HepG2 (cell line): ENCODE results near the gene TMEM250. TPM values are rescaled to one million over a fixed set of nuclear protein-coding genes. Genes with fewer than 3 reads are reported as not detected.

Source experiments
- ARNT2 ChIP-seq: sonication (generic); formaldehyde crosslinking; IDR thresholded peaks from 2 replicates; pipeline ENCODE4 v1.8.0; 2022; ENCODE audit warnings: mild to moderate bottlenecking, low read depth, missing genetic modification reagents, moderate library complexity
- CBX5 ChIP-seq: sonication (generic); formaldehyde crosslinking; IDR thresholded peaks from 2 replicates; pipeline ENCODE4 v1.4.0; 2020; ENCODE audit warnings: missing genetic modification reagents, borderline replicate concordance
- EHMT2 ChIP-seq: fragments of 200-600 bp; sonication (generic); IDR thresholded peaks from 2 replicates; pipeline ENCODE4 v1.7.0; 2017; ENCODE audit warnings: antibody characterized with exemption, low read depth, low read length, borderline replicate concordance
- ETV5 ChIP-seq: IDR thresholded peaks from 2 replicates; pipeline ENCODE4 v1.6.1; 2018; ENCODE audit warnings: missing biosample characterization, missing genetic modification reagents, inconsistent platforms, borderline replicate concordance
- IRX3 ChIP-seq: sonication (generic); formaldehyde crosslinking; IDR thresholded peaks from 2 replicates; pipeline ENCODE4 v1.8.1; 2023; ENCODE audit warnings: mild to moderate bottlenecking, low read depth, missing genetic modification reagents, borderline replicate concordance
- KDM1A ChIP-seq: IDR thresholded peaks from 2 replicates; pipeline ENCODE4 v1.6.1; 2016; ENCODE audit warnings: missing compliant biosample characterization
- MED8 ChIP-seq: sonication (generic); formaldehyde crosslinking; IDR thresholded peaks from 2 replicates; pipeline ENCODE4 v1.8.1; 2023; ENCODE audit warnings: mild to moderate bottlenecking, missing genetic modification reagents; ENCODE audit not compliant: insufficient replicate concordance
- NFKB2 ChIP-seq: sonication (generic); formaldehyde crosslinking; IDR thresholded peaks from 2 replicates; pipeline ENCODE4 v1.4.0; 2020; ENCODE audit warnings: missing genetic modification reagents, borderline replicate concordance
- PAWR ChIP-seq: sonication (generic); formaldehyde crosslinking; IDR thresholded peaks from 2 replicates; pipeline ENCODE4 v1.4.0; 2020; ENCODE audit warnings: missing genetic modification reagents, mild to moderate bottlenecking, borderline replicate concordance
- PPARG ChIP-seq: conservative IDR thresholded peaks from 2 replicates; pipeline ENCODE4 v1.6.1; 2016; ENCODE audit warnings: missing biosample characterization, missing genetic modification reagents
- SP1 ChIP-seq, 2 experiments: fragments of 450-650 bp in 1 of 2; sonication (generic) in 1 of 2; formaldehyde crosslinking in 1 of 2; IDR thresholded peaks; 2 replicates each; pipeline versions ENCODE4 v1.4.0 to v1.6.1; 2016 to 2020; ENCODE audit warnings: missing genetic modification reagents in 1 of 2
- ZBTB7B ChIP-seq: sonication (generic); formaldehyde crosslinking; IDR thresholded peaks from 2 replicates; pipeline ENCODE4 v1.4.0; 2020; ENCODE audit warnings: missing genetic modification reagents
- ZNF383 ChIP-seq: sonication (generic); formaldehyde crosslinking; IDR thresholded peaks from 2 replicates; pipeline ENCODE4 v1.4.0; 2020; ENCODE audit warnings: missing genetic modification reagents, mild to moderate bottlenecking, borderline replicate concordance
- ZNF549 ChIP-seq: sonication (generic); formaldehyde crosslinking; IDR thresholded peaks from 2 replicates; pipeline ENCODE4 v1.5.0; 2020; ENCODE audit warnings: missing genetic modification reagents
- ZNF619 ChIP-seq: sonication (generic); formaldehyde crosslinking; IDR thresholded peaks from 2 replicates; pipeline ENCODE4 v1.4.0; 2020; ENCODE audit warnings: mild to moderate bottlenecking, missing genetic modification reagents
- polyA plus RNA-seq, 8 experiments: library from polyadenylated mRNA; depleted of rRNA in 3 of 8; stranded (reverse) in 7 of 8; unstranded in 1 of 8; fragments of >200 nt; fragmentation: Illumina TruSeq in 4 of 8; extraction: Trizol in 4 of 8; gene quantifications; 2 replicates each; pipeline versions ENCODE4 v1.2.1 to v1.2.3, GENCODE V29; 2011 to 2016; ENCODE audit warnings: low read depth in 4 of 8, missing spikeins in 1 of 8, mixed read lengths in 1 of 8; ENCODE audit not compliant: insufficient read depth in 1 of 8
- total RNA-seq, 5 experiments: library from RNA; depleted of rRNA; stranded (reverse); fragments of >200 nt; fragmentation: Illumina TruSeq; extraction: Trizol; gene quantifications; 2 replicates each; pipeline ENCODE4 v1.2.3, GENCODE V29; 2016; ENCODE audit warnings: low read depth in 1 of 5
- TF ChIP-seq, protein P1 (sequence below): sonication (generic); formaldehyde crosslinking; IDR thresholded peaks from 2 replicates; pipeline ENCODE4 v1.4.0; 2020; ENCODE audit warnings: missing genetic modification reagents
- TF ChIP-seq, protein P2 (sequence below): IDR thresholded peaks from 2 replicates; pipeline ENCODE4 v1.6.1; 2012; ENCODE audit warnings: low read length, improper control_type of control experiment
- TF ChIP-seq, protein P3 (sequence below): sonication (generic); formaldehyde crosslinking; IDR thresholded peaks from 2 replicates; pipeline ENCODE4 v1.8.1; 2022; ENCODE audit warnings: mild to moderate bottlenecking, missing genetic modification reagents
- TF ChIP-seq, protein P4 (sequence below): sonication (generic); formaldehyde crosslinking; IDR thresholded peaks from 2 replicates; pipeline ENCODE4 v1.5.1; 2020; ENCODE audit warnings: missing genetic modification reagents, mild to moderate bottlenecking, borderline replicate concordance

The TMEM250 gene
- total and polyA plus RNA-seq, 2 of the 13 experiments (the other 11 are each of a cell fraction or from before 2014, with no cell fraction given), result 5.5 to 13.9 TPM

DNA sequence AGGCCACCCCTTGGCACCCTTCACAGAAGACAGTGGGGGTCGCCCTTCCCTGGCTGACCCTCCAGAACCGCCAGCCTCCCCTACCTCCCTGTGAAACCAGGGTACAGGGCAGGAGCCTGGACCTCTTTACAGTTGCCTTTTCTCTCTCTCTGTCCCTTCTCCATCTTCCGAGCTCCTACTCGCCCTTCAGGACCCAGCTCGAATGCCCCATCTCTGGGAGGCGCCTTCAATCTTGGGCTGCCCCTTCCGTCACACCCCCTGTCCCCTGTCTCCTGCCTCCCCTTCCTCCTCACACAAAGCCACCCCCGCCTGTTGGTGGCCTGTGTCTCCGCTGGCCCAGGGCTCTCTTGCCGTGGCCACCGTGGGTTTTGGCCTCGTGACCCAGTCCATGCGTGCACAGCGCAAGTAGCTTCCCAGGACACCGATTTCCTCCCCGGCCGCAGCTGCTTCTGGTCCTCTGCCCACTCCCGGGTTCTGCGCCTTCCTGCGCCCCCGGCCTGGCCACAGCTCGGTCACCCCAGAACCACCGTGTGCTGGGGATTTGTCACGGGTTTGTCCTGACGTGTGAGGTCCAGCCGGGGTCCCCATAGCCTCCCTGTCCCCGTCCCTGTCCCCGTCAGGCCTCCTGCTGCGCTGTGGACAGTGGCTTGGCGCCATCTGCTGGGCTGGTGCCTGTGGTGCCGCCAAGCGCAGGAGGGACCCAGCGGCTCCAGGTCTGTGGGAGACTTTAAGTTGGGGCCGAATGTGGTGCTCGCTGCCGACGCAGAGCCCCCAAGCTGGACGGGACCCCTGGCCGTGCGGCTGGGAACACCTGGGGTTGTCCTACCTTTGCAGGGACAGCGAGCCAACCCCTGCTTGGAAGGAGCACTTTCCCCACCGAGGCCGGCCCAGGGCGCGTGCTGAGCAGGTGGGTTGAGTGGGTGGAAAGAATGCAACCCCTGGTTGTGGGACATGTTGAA is 4.0 kb upstream of the TMEM250 start (continued):
- no peak for TF ChIP-seq ZNF383 (CRISPR knock-in tag)
- TF ChIP-seq, protein P1, sequence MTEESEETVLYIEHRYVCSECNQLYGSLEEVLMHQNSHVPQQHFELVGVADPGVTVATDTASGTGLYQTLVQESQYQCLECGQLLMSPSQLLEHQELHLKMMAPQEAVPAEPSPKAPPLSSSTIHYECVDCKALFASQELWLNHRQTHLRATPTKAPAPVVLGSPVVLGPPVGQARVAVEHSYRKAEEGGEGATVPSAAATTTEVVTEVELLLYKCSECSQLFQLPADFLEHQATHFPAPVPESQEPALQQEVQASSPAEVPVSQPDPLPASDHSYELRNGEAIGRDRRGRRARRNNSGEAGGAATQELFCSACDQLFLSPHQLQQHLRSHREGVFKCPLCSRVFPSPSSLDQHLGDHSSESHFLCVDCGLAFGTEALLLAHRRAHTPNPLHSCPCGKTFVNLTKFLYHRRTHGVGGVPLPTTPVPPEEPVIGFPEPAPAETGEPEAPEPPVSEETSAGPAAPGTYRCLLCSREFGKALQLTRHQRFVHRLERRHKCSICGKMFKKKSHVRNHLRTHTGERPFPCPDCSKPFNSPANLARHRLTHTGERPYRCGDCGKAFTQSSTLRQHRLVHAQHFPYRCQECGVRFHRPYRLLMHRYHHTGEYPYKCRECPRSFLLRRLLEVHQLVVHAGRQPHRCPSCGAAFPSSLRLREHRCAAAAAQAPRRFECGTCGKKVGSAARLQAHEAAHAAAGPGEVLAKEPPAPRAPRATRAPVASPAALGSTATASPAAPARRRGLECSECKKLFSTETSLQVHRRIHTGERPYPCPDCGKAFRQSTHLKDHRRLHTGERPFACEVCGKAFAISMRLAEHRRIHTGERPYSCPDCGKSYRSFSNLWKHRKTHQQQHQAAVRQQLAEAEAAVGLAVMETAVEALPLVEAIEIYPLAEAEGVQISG, result peak; percentile 67
- 0 out of 2 replicates have a peak, but pooled peaks have one; percentile 14 for TF ChIP-seq PPARG (CRISPR knock-in tag)
- TF ChIP-seq CBX5 (CRISPR knock-in tag), result 0 out of 2 replicates have a peak, but pooled peaks have one; percentile 33
- 0 out of 2 replicates have a peak, but pooled peaks have one; percentile 36 for TF ChIP-seq ETV5
- TF ChIP-seq MED8, result no peak
- no peak for TF ChIP-seq ARNT2 (CRISPR knock-in tag)
- no peak for TF ChIP-seq ZNF549
- TF ChIP-seq SP1 (IDR thresholded peaks at IDR 0.05), result no peak
- TF ChIP-seq SP1 (CRISPR knock-in tag; IDR thresholded peaks at IDR 0.05), result no peak
- no peak for TF ChIP-seq EHMT2
- no peak for TF ChIP-seq KDM1A (CRISPR knock-in tag)
- TF ChIP-seq, protein P2, sequence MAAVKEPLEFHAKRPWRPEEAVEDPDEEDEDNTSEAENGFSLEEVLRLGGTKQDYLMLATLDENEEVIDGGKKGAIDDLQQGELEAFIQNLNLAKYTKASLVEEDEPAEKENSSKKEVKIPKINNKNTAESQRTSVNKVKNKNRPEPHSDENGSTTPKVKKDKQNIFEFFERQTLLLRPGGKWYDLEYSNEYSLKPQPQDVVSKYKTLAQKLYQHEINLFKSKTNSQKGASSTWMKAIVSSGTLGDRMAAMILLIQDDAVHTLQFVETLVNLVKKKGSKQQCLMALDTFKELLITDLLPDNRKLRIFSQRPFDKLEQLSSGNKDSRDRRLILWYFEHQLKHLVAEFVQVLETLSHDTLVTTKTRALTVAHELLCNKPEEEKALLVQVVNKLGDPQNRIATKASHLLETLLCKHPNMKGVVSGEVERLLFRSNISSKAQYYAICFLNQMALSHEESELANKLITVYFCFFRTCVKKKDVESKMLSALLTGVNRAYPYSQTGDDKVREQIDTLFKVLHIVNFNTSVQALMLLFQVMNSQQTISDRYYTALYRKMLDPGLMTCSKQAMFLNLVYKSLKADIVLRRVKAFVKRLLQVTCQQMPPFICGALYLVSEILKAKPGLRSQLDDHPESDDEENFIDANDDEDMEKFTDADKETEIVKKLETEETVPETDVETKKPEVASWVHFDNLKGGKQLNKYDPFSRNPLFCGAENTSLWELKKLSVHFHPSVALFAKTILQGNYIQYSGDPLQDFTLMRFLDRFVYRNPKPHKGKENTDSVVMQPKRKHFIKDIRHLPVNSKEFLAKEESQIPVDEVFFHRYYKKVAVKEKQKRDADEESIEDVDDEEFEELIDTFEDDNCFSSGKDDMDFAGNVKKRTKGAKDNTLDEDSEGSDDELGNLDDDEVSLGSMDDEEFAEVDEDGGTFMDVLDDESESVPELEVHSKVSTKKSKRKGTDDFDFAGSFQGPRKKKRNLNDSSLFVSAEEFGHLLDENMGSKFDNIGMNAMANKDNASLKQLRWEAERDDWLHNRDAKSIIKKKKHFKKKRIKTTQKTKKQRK, result no peak
- TF ChIP-seq PAWR (CRISPR knock-in tag), result no peak
- TF ChIP-seq, protein P3, sequence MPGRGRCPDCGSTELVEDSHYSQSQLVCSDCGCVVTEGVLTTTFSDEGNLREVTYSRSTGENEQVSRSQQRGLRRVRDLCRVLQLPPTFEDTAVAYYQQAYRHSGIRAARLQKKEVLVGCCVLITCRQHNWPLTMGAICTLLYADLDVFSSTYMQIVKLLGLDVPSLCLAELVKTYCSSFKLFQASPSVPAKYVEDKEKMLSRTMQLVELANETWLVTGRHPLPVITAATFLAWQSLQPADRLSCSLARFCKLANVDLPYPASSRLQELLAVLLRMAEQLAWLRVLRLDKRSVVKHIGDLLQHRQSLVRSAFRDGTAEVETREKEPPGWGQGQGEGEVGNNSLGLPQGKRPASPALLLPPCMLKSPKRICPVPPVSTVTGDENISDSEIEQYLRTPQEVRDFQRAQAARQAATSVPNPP (CRISPR knock-in tag), result no peak
- TF ChIP-seq ZBTB7B (CRISPR knock-in tag), result no peak; the same call in 1 of the 2 replicates
- no peak for TF ChIP-seq NFKB2
- no peak for TF ChIP-seq IRX3 (CRISPR knock-in tag)
- peak; percentile 70; the same call in 1 of the 2 replicates for TF ChIP-seq ZNF619
- TF ChIP-seq, protein P4, sequence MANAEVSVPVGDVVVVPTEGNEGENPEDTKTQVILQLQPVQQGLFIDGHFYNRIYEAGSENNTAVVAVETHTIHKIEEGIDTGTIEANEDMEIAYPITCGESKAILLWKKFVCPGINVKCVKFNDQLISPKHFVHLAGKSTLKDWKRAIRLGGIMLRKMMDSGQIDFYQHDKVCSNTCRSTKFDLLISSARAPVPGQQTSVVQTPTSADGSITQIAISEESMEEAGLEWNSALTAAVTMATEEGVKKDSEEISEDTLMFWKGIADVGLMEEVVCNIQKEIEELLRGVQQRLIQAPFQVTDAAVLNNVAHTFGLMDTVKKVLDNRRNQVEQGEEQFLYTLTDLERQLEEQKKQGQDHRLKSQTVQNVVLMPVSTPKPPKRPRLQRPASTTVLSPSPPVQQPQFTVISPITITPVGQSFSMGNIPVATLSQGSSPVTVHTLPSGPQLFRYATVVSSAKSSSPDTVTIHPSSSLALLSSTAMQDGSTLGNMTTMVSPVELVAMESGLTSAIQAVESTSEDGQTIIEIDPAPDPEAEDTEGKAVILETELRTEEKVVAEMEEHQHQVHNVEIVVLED (CRISPR knock-in tag), result peak; percentile 26; the same call in 1 of the 2 replicates
